Panc1 (cell line): ENCODE data around the gene CGN. TPM values are rescaled to one million over a fixed set of nuclear protein-coding genes. Genes with fewer than 3 reads are reported as not detected.
A peak's percentile ranks its signal among the peaks of the same experiment; 100 is the strongest.

ENCODE experiments used
- ATAC-seq: fragments of 200-7000 bp; cut with Tn5 transposase; 2 replicates; pipeline ENCODE4 v1.9.1; 2020; ENCODE audit warnings: mild to moderate bottlenecking, moderate library complexity
- BruUV-seq: library from RNA; stranded (reverse); fragments of 400-500 nt; replicated peaks from 2 replicates; lab custom pipeline; 2021; lab: Mats Ljungman, UMichigan
- CTCF ChIA-PET: fragments of 300-600 bp; sonication (Branson Sonifier 250); formaldehyde crosslinking; loops from one replicate; lab custom pipeline; 2022; ENCODE audit warnings: antibody characterized with exemption; lab: Charles Lee
- POLR2A ChIA-PET: fragments of 300-600 bp; sonication (Branson Sonifier 250); formaldehyde crosslinking; loops from one replicate; lab custom pipeline; 2022; ENCODE audit warnings: antibody characterized with exemption; lab: Charles Lee
- DNase-seq: peaks from one replicate; pipeline ENCODE4 v3.0.0-alpha.2; 2010; ENCODE audit warnings: low read depth, low spot score
- H3K27ac ChIP-seq: 2 replicates; pipeline ENCODE4 v1.5.1; 2011; ENCODE audit warnings: mild to moderate bottlenecking, low read length, inconsistent platforms
- H3K27me3 ChIP-seq: fragments of 200-500 bp; sonication (Bioruptor generic); 2 replicates; pipeline ENCODE4 v1.6.0; 2014; ENCODE audit warnings: low read length, inconsistent platforms; ENCODE audit not compliant: control insufficient read depth, insufficient read depth
- H3K36me3 ChIP-seq: fragments of 200-500 bp; sonication (Bioruptor generic); 2 replicates; pipeline ENCODE4 v1.5.1; 2014; ENCODE audit warnings: inconsistent platforms, mild to moderate bottlenecking, low read length, moderate library complexity; ENCODE audit not compliant: control insufficient read depth, insufficient read depth
- H3K4me1 ChIP-seq: 2 replicates; pipeline ENCODE4 v1.5.1; 2011; ENCODE audit warnings: inconsistent platforms, mild to moderate bottlenecking, low read length, moderate library complexity; ENCODE audit not compliant: control insufficient read depth, insufficient read depth
- H3K4me3 ChIP-seq, 2 experiments: 2 replicates each; pipeline ENCODE4 v1.5.1; 2011 to 2012; ENCODE audit warnings: low read depth in 2 of 2, low read length in 2 of 2, mild to moderate bottlenecking in 2 of 2, inconsistent platforms in 1 of 2, moderate library complexity in 1 of 2
- H3K9me3 ChIP-seq: fragments of 200-500 bp; sonication (Bioruptor generic); 2 replicates; pipeline ENCODE4 v1.5.1; 2014; ENCODE audit warnings: low read depth, mild to moderate bottlenecking, inconsistent platforms, low read length, moderate library complexity; ENCODE audit not compliant: control insufficient read depth, insufficient read depth
- CTCF ChIP-seq: fragments of 450-650 bp; IDR thresholded peaks from 2 replicates; pipeline ENCODE4 v1.5.1; 2017; ENCODE audit warnings: mild to moderate bottlenecking
- POLR2AphosphoS5 ChIP-seq: IDR thresholded peaks from 2 replicates; pipeline ENCODE4 v1.6.1; 2012; ENCODE audit warnings: mild to moderate bottlenecking, low read depth, low read length, moderate library complexity
- REST ChIP-seq, 2 experiments: IDR thresholded peaks; 2 replicates each; pipeline ENCODE4 v1.6.1; 2011 to 2012; ENCODE audit warnings: low read depth in 2 of 2, control low read depth in 1 of 2, low read length in 1 of 2, mild to moderate bottlenecking in 1 of 2, moderate library complexity in 1 of 2; ENCODE audit not compliant: insufficient read depth in 1 of 2
- SIN3A ChIP-seq: IDR thresholded peaks from 2 replicates; pipeline ENCODE4 v1.6.1; 2012; ENCODE audit warnings: low read depth, mild to moderate bottlenecking, low read length, moderate library complexity, borderline replicate concordance; ENCODE audit not compliant: insufficient read depth
- TCF7L2 ChIP-seq: IDR thresholded peaks from 2 replicates; pipeline ENCODE4 v1.6.1; 2011; ENCODE audit warnings: mild to moderate bottlenecking, low read depth, low read length, inconsistent platforms
- in situ Hi-C: cut with HindIII; loops from 2 replicates; pipeline ENCODE4 v1.10.0; 2016; ENCODE audit warnings: low sequenced_read_pairs, low pct_unique_long_range_greater_than_20kb
- intact Hi-C: fragments of 100-400 bp; cut with micrococcal nuclease; formaldehyde crosslinking; loops from one replicate; pipeline ENCODE4 v1.10.0; 2022; ENCODE audit not compliant: unreplicated experiment
- total RNA-seq: library from RNA; stranded (reverse); gene quantifications from one replicate; pipeline ENCODE4 v1.2.1, GENCODE V29; 2021; ENCODE audit not compliant: unreplicated experiment

CGN gene
- total RNA-seq, 1 experiment from 2014 or later = 10.2 TPM

- intact Hi-C loops = no loop called here
- peaks cover 6% of the 10 kb centered on the region for H3K4me1 ChIP-seq
Observed at GRCh38 chr1:151533870-151534269, 22.7 kb downstream of the CGN start.

GRCh38 chr1:151534662-151535278, 23.6 kb downstream of the CGN start:
- ATAC-seq = peak; percentile 84
- H3K27ac ChIP-seq = no peak overlapping the region; the same call in 1 of the 2 replicates
- H3K4me3 ChIP-seq = no peak overlapping the region
- no peaks in the 10 kb centered on the region for H3K9me3 ChIP-seq
- DNase-seq = no peak
- in situ Hi-C loops = no loop called here
- no peaks in the 10 kb centered on the region for H3K27me3 ChIP-seq
- intact Hi-C loops = no loop called here
- ChIA-PET CTCF (interaction anchor here (1.4 kb wide), 1 partner anchor 200 kb away, joined by 4 read pairs; no protein-coding TSS in a partner anchor), POLR2A (no interaction called here)
- no TSS peak for BruUV-seq
- H3K36me3 ChIP-seq = no peaks in the 10 kb centered on the region
- peaks cover 12% of the 10 kb centered on the region for H3K4me1 ChIP-seq
- no peak for TF ChIP-seq TCF7L2
- peak; percentile 97 for TF ChIP-seq CTCF

More at GRCh38 chr1:151533870-151534269, 22.7 kb downstream of the CGN start:
- Histone ChIP-seq H3K9me3 (no peaks in the 10 kb centered on the region), H3K4me3 (no peak overlapping the region), H3K27ac (no peak overlapping the region), H3K36me3 (no peaks in the 10 kb centered on the region), H3K27me3 (no peaks in the 10 kb centered on the region)
- TF ChIP-seq POLR2AphosphoS5 (no peak), TCF7L2 (no peak), SIN3A (no peak), CTCF (no peak), REST (IDR thresholded peaks at IDR 0.05; ENCODE audit: insufficient read depth in 1 of 2, low read depth in 2 of 2, low read length in 1 of 2) (no peak)
- ChIA-PET POLR2A (no interaction called here), CTCF (no interaction called here)
- DNase-seq = no peak
- no TSS peak for BruUV-seq
- in situ Hi-C loops = no loop called here
- no peak for ATAC-seq
